ENCODE data around the gene PCP4L1.
"Not testable (repeated sequence)": the region's sequence is repeated elsewhere in the genome, so short reads cannot be mapped to it uniquely, and the experiment has no call there.

The PCP4L1 gene

GRCh38 chr1:161311595-161312181 lies 53.1 kb downstream of the PCP4L1 start:
- in situ Hi-C loops (cut with MboI; ENCODE audit: low sequenced_read_pairs, unreplicated experiment): no loop called here
- no peak for DNase-seq (ENCODE audit: low spot score)
- no peak for TF ChIP-seq CTCF (IDR thresholded peaks at IDR 0.05; ENCODE audit: borderline replicate concordance, control extremely low read depth, extremely low read depth, insufficient read depth, missing control alignments)

GRCh38 chr1:161313554-161314200 lies 55.1 kb downstream of the PCP4L1 start:
- DNase-seq (ENCODE audit: low spot score): no peak
- no peak for TF ChIP-seq CTCF (IDR thresholded peaks at IDR 0.05; ENCODE audit: borderline replicate concordance, control extremely low read depth, extremely low read depth, insufficient read depth, missing control alignments)
- in situ Hi-C loops (cut with MboI; ENCODE audit: low sequenced_read_pairs, unreplicated experiment): no loop called here

- peak; percentile 95 for DNase-seq (ENCODE audit: low spot score)
- TF ChIP-seq CTCF (IDR thresholded peaks at IDR 0.05; ENCODE audit: borderline replicate concordance, control extremely low read depth, extremely low read depth, insufficient read depth, missing control alignments): peak; percentile 20
- in situ Hi-C loops (cut with MboI; ENCODE audit: low sequenced_read_pairs, unreplicated experiment): no loop called here
Measured at GRCh38 chr1:161314201-161314981, 55.8 kb downstream of the PCP4L1 start, which contains the start of gene SDHC. Gene SDHC (plus strand): TSS chr1:161314381. CDS start chr1:161314406, 25 bp downstream.

GRCh38 chr1:161315841-161316674 lies 57.5 kb downstream of the PCP4L1 start:
- in situ Hi-C loops (cut with MboI; ENCODE audit: low sequenced_read_pairs, unreplicated experiment): not testable (repeated sequence)

GRCh38 chr1:161324020-161324419 lies 65.5 kb downstream of the PCP4L1 start:
- in situ Hi-C loops (cut with MboI; ENCODE audit: low sequenced_read_pairs, unreplicated experiment): no loop called here
- TF ChIP-seq CTCF (IDR thresholded peaks at IDR 0.05; ENCODE audit: borderline replicate concordance, control extremely low read depth, extremely low read depth, insufficient read depth, missing control alignments): no peak
- DNase-seq (ENCODE audit: low spot score): no peak

More at GRCh38 chr1:161315841-161316674, 57.5 kb downstream of the PCP4L1 start:
- not testable (repeated sequence) for DNase-seq (ENCODE audit: low spot score)

GRCh38 chr1:161330346-161330745 lies 71.8 kb downstream of the PCP4L1 start:
- TF ChIP-seq CTCF (IDR thresholded peaks at IDR 0.05; ENCODE audit: borderline replicate concordance, control extremely low read depth, extremely low read depth, insufficient read depth, missing control alignments): no peak
- no peak for DNase-seq (ENCODE audit: low spot score)
- in situ Hi-C loops (cut with MboI; ENCODE audit: low sequenced_read_pairs, unreplicated experiment): no loop called here

Data from GM13976 (cell line).